ENCODE measurements around the gene NFATC4. TPM values are rescaled to one million over a fixed set of nuclear protein-coding genes. Genes with fewer than 3 reads are reported as not detected.
A peak's percentile ranks its signal among the peaks of the same experiment; 100 is the strongest.

The NFATC4 gene
- total RNA-seq, 2 donors from 2014 or later, result 24.8 to 34.1 TPM

GRCh38 chr14:24368212-24368561, 203 bp downstream of the NFATC4 start:
- peak; percentile 73 for DNase-seq
- no peak overlapping the region for H3K27ac Mint-ChIP-seq
- H3K36me3 ChIP-seq (ENCODE audit: control insufficient read depth, insufficient read depth, low read length), result no peaks in the 10 kb centered on the region

GRCh38 chr14:24368562-24369252, 723 bp downstream of the NFATC4 start:
- Histone ChIP-seq H3K4me1 (ENCODE audit: control insufficient read depth, insufficient read depth, low read length) (peaks cover 7% of the 10 kb centered on the region), H3K4me3 (ENCODE audit: low read length) (peak overlapping the region; percentile 84), H3K9me3 (ENCODE audit: control insufficient read depth, low read length) (no peaks in the 10 kb centered on the region), H3K36me3 (ENCODE audit: control insufficient read depth, insufficient read depth, low read length) (no peaks in the 10 kb centered on the region), H3K27me3 (ENCODE audit: control insufficient read depth, insufficient read depth, low read length, poor library complexity, severe bottlenecking) (no peaks in the 10 kb centered on the region), H3K9ac (ENCODE audit: extremely low read depth, low read length, poor library complexity, severe bottlenecking) (peak overlapping the region; percentile 6), H3K27ac (ENCODE audit: low read depth, low read length) (peak overlapping the region; percentile 74)
- DNase-seq, result peak; percentile 84
- Mint-ChIP-seq H3K27ac (peak overlapping the region; percentile 1), H3K4me1 (peaks cover 8% of the 10 kb centered on the region), H3K36me3 (ENCODE audit: low read depth) (peaks cover 4% of the 10 kb centered on the region), H3K4me3 (peak overlapping the region; percentile 69), H3K9me3 (no peaks in the 10 kb centered on the region), H3K27me3 (ENCODE audit: insufficient read depth) (peaks cover 4% of the 10 kb centered on the region)
- WGBS, 2 experiments (ENCODE audit: insufficient coverage in 1 of 2, insufficient read length in 1 of 2), result 3 to 33% methylated on average over 3 to 47 of the region's 52 CpGs
- TF ChIP-seq CTCF (conservative IDR thresholded peaks at IDR 0.05), result peak; percentile 38

More at GRCh38 chr14:24368212-24368561, 203 bp downstream of the NFATC4 start:
- Histone ChIP-seq H3K4me3 (ENCODE audit: low read length) (peak overlapping the region; percentile 84), H3K9me3 (ENCODE audit: control insufficient read depth, low read length) (no peaks in the 10 kb centered on the region), H3K4me1 (ENCODE audit: control insufficient read depth, insufficient read depth, low read length) (peaks cover 7% of the 10 kb centered on the region), H3K9ac (ENCODE audit: extremely low read depth, low read length, poor library complexity, severe bottlenecking) (peak overlapping the region; percentile 41), H3K27ac (ENCODE audit: low read depth, low read length) (peak overlapping the region; percentile 74), H3K27me3 (ENCODE audit: control insufficient read depth, insufficient read depth, low read length, poor library complexity, severe bottlenecking) (peaks cover under 1% of the 10 kb centered on the region)
- Mint-ChIP-seq H3K9me3 (no peaks in the 10 kb centered on the region), H3K4me1 (peaks cover 8% of the 10 kb centered on the region), H3K27me3 (ENCODE audit: insufficient read depth) (peaks cover 9% of the 10 kb centered on the region), H3K36me3 (ENCODE audit: low read depth) (peaks cover 4% of the 10 kb centered on the region), H3K4me3 (peak overlapping the region; percentile 69)
- no peak for TF ChIP-seq CTCF (conservative IDR thresholded peaks at IDR 0.05)
- 0% methylated on average over 4 to 12 of the region's 15 CpGs for WGBS, 2 experiments (ENCODE audit: insufficient coverage in 1 of 2, insufficient read length in 1 of 2)

GRCh38 chr14:24369463-24369862, 1.5 kb downstream of the NFATC4 start:
- H3K27ac ChIP-seq (ENCODE audit: low read depth, low read length), result no peak overlapping the region
- H3K4me1 ChIP-seq (ENCODE audit: control insufficient read depth, insufficient read depth, low read length), result peaks cover 7% of the 10 kb centered on the region
- no peaks in the 10 kb centered on the region for H3K36me3 ChIP-seq (ENCODE audit: control insufficient read depth, insufficient read depth, low read length)
- 90 to 95% methylated on average over 11 to 17 of the region's 20 CpGs for WGBS, 2 experiments (ENCODE audit: insufficient coverage in 1 of 2, insufficient read length in 1 of 2)
- DNase-seq, result peak; percentile 44
- TF ChIP-seq CTCF (conservative IDR thresholded peaks at IDR 0.05), result no peak
- no peaks in the 10 kb centered on the region for H3K9me3 Mint-ChIP-seq
- no peak overlapping the region for H3K4me3 ChIP-seq (ENCODE audit: low read length)
- H3K4me1 Mint-ChIP-seq, result peaks cover 8% of the 10 kb centered on the region
- H3K27ac Mint-ChIP-seq, result no peak overlapping the region
- H3K9ac ChIP-seq (ENCODE audit: extremely low read depth, low read length, poor library complexity, severe bottlenecking), result no peak overlapping the region
- H3K27me3 ChIP-seq (ENCODE audit: control insufficient read depth, insufficient read depth, low read length, poor library complexity, severe bottlenecking), result no peaks in the 10 kb centered on the region
- peaks cover 4% of the 10 kb centered on the region for H3K36me3 Mint-ChIP-seq (ENCODE audit: low read depth)
- H3K9me3 ChIP-seq (ENCODE audit: control insufficient read depth, low read length), result no peaks in the 10 kb centered on the region
- H3K27me3 Mint-ChIP-seq (ENCODE audit: insufficient read depth), result peaks cover 4% of the 10 kb centered on the region
- H3K4me3 Mint-ChIP-seq, result peak overlapping the region; percentile 69
